ENCODE measurements around the gene SYT15B. TPM values are rescaled to one million over a fixed set of nuclear protein-coding genes. Genes with fewer than 3 reads are reported as not detected.
"Not testable (repeated sequence)": the region's sequence is repeated elsewhere in the genome, so short reads cannot be mapped to it uniquely, and the experiment has no call there.

The SYT15B gene
- total and polyA plus RNA-seq, 2 experiments from 2014 or later, result 0.08 to 0.24 TPM

GRCh38 chr10:47768085-47768484 lies 4.7 kb upstream of the SYT15B start:
- H3K79me2 ChIP-seq (replicated peaks; ENCODE audit: insufficient read depth); H3K36me3 ChIP-seq (ENCODE audit: insufficient read depth); H3K9me3 Mint-ChIP-seq; ATAC-seq; H3K36me3 Mint-ChIP-seq (ENCODE audit: low read depth); DNase-seq (ENCODE audit: low spot score); H3F3A ChIP-seq (replicated peaks; ENCODE audit: low read depth); H3K4me3 Mint-ChIP-seq; H3K4me1 Mint-ChIP-seq; H4K20me1 ChIP-seq (replicated peaks; ENCODE audit: insufficient read depth); H3K9me2 ChIP-seq (ENCODE audit: insufficient read depth); H3K4me1 ChIP-seq (ENCODE audit: insufficient read depth); H3K27ac Mint-ChIP-seq; H3K27ac ChIP-seq (ENCODE audit: low read depth); H3K4me2 ChIP-seq; H3K27me3 Mint-ChIP-seq (ENCODE audit: insufficient read depth, low read depth, poor library complexity); H3K4me3 ChIP-seq; H2AFZ ChIP-seq: not testable (repeated sequence)
- peaks cover 12% of the 10 kb centered on the region for H3K27me3 ChIP-seq (ENCODE audit: insufficient read depth)

DNA sequence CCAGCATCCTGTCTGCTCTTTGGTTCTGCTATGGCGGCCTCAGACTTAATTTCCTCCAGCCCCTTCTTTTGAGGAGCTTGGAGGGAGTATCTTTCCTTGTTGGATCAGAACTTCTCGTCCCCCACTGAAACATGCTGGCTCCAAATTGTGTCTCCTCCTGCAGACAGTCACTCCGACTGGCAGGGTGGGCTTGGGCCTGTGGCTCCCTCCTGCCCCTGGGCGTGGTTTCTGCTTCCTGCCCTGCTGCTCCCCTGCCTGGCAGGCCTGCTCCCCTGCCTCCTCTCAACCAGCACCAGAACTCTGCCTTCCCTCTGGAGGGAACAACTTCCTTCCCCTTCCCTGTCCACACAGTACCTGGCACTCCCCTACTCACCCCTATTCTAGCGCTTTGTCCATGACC lies 3.8 kb upstream of the SYT15B start:
- H3K27me3 Mint-ChIP-seq (ENCODE audit: insufficient read depth, low read depth, poor library complexity); H2AFZ ChIP-seq; H3F3A ChIP-seq (replicated peaks; ENCODE audit: low read depth); DNase-seq (ENCODE audit: low spot score); H3K4me3 ChIP-seq; H3K79me2 ChIP-seq (replicated peaks; ENCODE audit: insufficient read depth); H3K9me3 Mint-ChIP-seq; H3K36me3 ChIP-seq (ENCODE audit: insufficient read depth); H3K27ac ChIP-seq (ENCODE audit: low read depth); H3K4me3 Mint-ChIP-seq; H3K9me2 ChIP-seq (ENCODE audit: insufficient read depth); H3K4me1 ChIP-seq (ENCODE audit: insufficient read depth); H4K20me1 ChIP-seq (replicated peaks; ENCODE audit: insufficient read depth); H3K4me1 Mint-ChIP-seq; H3K4me2 ChIP-seq; H3K36me3 Mint-ChIP-seq (ENCODE audit: low read depth); H3K27ac Mint-ChIP-seq: not testable (repeated sequence)
- peaks cover 15% of the 10 kb centered on the region for H3K27me3 ChIP-seq (ENCODE audit: insufficient read depth)
- ATAC-seq, result peak; percentile 8; the same call in 2 of the 3 replicates

- H3K36me3 ChIP-seq (ENCODE audit: insufficient read depth); H3F3A ChIP-seq (replicated peaks; ENCODE audit: low read depth); H3K36me3 Mint-ChIP-seq (ENCODE audit: low read depth); H3K79me2 ChIP-seq (replicated peaks; ENCODE audit: insufficient read depth); H3K27ac Mint-ChIP-seq; H3K4me1 Mint-ChIP-seq; H3K4me1 ChIP-seq (ENCODE audit: insufficient read depth); H3K4me3 ChIP-seq; H3K4me3 Mint-ChIP-seq; ATAC-seq; H4K20me1 ChIP-seq (replicated peaks; ENCODE audit: insufficient read depth); H3K9me3 Mint-ChIP-seq; H3K4me2 ChIP-seq; DNase-seq (ENCODE audit: low spot score); H2AFZ ChIP-seq; H3K27ac ChIP-seq (ENCODE audit: low read depth); H3K27me3 Mint-ChIP-seq (ENCODE audit: insufficient read depth, low read depth, poor library complexity); H3K9me2 ChIP-seq (ENCODE audit: insufficient read depth): not testable (repeated sequence)
- H3K27me3 ChIP-seq (ENCODE audit: insufficient read depth), result peaks cover 18% of the 10 kb centered on the region
These were observed 1.8 kb upstream of the SYT15B start for GRCh38 chr10:47765232-47765631.

- not testable (repeated sequence) for H3K4me1 Mint-ChIP-seq; H3K27me3 Mint-ChIP-seq (ENCODE audit: insufficient read depth, low read depth, poor library complexity); H3K27ac ChIP-seq (ENCODE audit: low read depth); H2AFZ ChIP-seq; H3K79me2 ChIP-seq (replicated peaks; ENCODE audit: insufficient read depth); H3K36me3 ChIP-seq (ENCODE audit: insufficient read depth); H4K20me1 ChIP-seq (replicated peaks; ENCODE audit: insufficient read depth); H3F3A ChIP-seq (replicated peaks; ENCODE audit: low read depth); H3K9me2 ChIP-seq (ENCODE audit: insufficient read depth); DNase-seq (ENCODE audit: low spot score); H3K9me3 Mint-ChIP-seq; H3K27ac Mint-ChIP-seq; H3K4me3 Mint-ChIP-seq; H3K36me3 Mint-ChIP-seq (ENCODE audit: low read depth); H3K4me1 ChIP-seq (ENCODE audit: insufficient read depth)
- H3K27me3 ChIP-seq (ENCODE audit: insufficient read depth), result peaks cover 18% of the 10 kb centered on the region
- peak; percentile 52 for ATAC-seq
- H3K4me3 ChIP-seq, result peak overlapping the region; percentile 55; the same call in 1 of the 2 replicates
- H3K4me2 ChIP-seq, result peak overlapping the region; percentile 73; the same call in 1 of the 2 replicates
These were observed 478 bp downstream of the SYT15B start for GRCh38 chr10:47762674-47763553.

- peaks cover 14% of the 10 kb centered on the region for H3K27me3 ChIP-seq (ENCODE audit: insufficient read depth)
- H3K27ac ChIP-seq (ENCODE audit: low read depth); ATAC-seq; H3K9me2 ChIP-seq (ENCODE audit: insufficient read depth); H3K36me3 Mint-ChIP-seq (ENCODE audit: low read depth); H3K4me1 ChIP-seq (ENCODE audit: insufficient read depth); H3F3A ChIP-seq (replicated peaks; ENCODE audit: low read depth); H4K20me1 ChIP-seq (replicated peaks; ENCODE audit: insufficient read depth); H3K27ac Mint-ChIP-seq; H3K4me3 Mint-ChIP-seq; H2AFZ ChIP-seq; H3K9me3 Mint-ChIP-seq; H3K36me3 ChIP-seq (ENCODE audit: insufficient read depth); H3K4me3 ChIP-seq; DNase-seq (ENCODE audit: low spot score); H3K4me2 ChIP-seq; H3K4me1 Mint-ChIP-seq; H3K27me3 Mint-ChIP-seq (ENCODE audit: insufficient read depth, low read depth, poor library complexity); H3K79me2 ChIP-seq (replicated peaks; ENCODE audit: insufficient read depth): not testable (repeated sequence)
These were observed 4.5 kb downstream of the SYT15B start for GRCh38 chr10:47758855-47759254.

DNA sequence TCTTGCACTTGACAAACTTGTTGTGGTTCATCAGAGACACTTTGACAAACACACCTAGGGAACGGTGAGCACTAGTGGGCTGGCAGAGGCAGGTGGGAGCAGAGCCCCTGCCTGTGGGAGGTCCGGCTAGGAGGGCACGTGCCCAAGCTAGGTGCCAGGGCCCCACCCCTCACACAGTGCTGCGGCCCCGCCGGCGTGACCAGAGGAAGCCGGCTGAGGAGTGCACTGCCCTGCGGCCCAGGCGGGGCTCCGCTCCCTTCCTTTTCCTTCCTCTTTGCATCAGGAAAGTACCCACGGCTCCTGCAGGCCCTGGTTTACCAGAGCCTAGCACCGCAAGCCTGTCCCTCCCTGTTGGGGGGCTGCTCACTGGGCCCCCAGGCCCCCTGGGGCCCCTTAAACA lies 7.2 kb downstream of the SYT15B start:
- H3K4me1 Mint-ChIP-seq; H3K36me3 ChIP-seq (ENCODE audit: insufficient read depth); H3K79me2 ChIP-seq (replicated peaks; ENCODE audit: insufficient read depth); H3K27me3 Mint-ChIP-seq (ENCODE audit: insufficient read depth, low read depth, poor library complexity); ATAC-seq; H3K4me2 ChIP-seq; DNase-seq (ENCODE audit: low spot score); H3F3A ChIP-seq (replicated peaks; ENCODE audit: low read depth); H3K4me1 ChIP-seq (ENCODE audit: insufficient read depth); H3K9me3 Mint-ChIP-seq; H4K20me1 ChIP-seq (replicated peaks; ENCODE audit: insufficient read depth); H3K27ac Mint-ChIP-seq; H3K9me2 ChIP-seq (ENCODE audit: insufficient read depth); H3K27ac ChIP-seq (ENCODE audit: low read depth); H2AFZ ChIP-seq; H3K36me3 Mint-ChIP-seq (ENCODE audit: low read depth); H3K27me3 ChIP-seq (ENCODE audit: insufficient read depth); H3K4me3 Mint-ChIP-seq; H3K4me3 ChIP-seq: not testable (repeated sequence)
